Hypothalamus (tissue), 51 donors: ENCODE results near the gene HOMER2.
"Not testable (repeated sequence)": the region's sequence is repeated elsewhere in the genome, so short reads cannot be mapped to it uniquely, and the experiment has no call there.

Experiments used
- DNase-seq, 51 donors: peaks; one replicate each; lab custom pipeline; 2025; lab: John Stamatoyannopoulos, UW

Gene HOMER2

GRCh38 chr15:82966671-82967071, 14.2 kb upstream of the HOMER2 start:
- no peak for DNase-seq

GRCh38 chr15:82964890-82965289, 12.4 kb upstream of the HOMER2 start:
- no peak for DNase-seq

- no peak for DNase-seq
Measured at GRCh38 chr15:82963471-82964341, 11.2 kb upstream of the HOMER2 start.

GRCh38 chr15:82960766-82961165, 8.2 kb upstream of the HOMER2 start:
- no peak for DNase-seq

GRCh38 chr15:82959423-82959822, 6.9 kb upstream of the HOMER2 start:
- no peak for DNase-seq

GRCh38 chr15:82958638-82959037, 6.1 kb upstream of the HOMER2 start:
- no peak for DNase-seq

- peak in 2 of 51 donors; percentile 3 to 8 for DNase-seq
Measured at GRCh38 chr15:82951472-82952157, 905 bp downstream of the HOMER2 start.

GRCh38 chr15:82950746-82951370, 1.7 kb downstream of the HOMER2 start:
- no peak for DNase-seq

- no peak for DNase-seq
Measured at GRCh38 chr15:82950295-82950694, 2.2 kb downstream of the HOMER2 start.

GRCh38 chr15:82946155-82946701, 6.3 kb downstream of the HOMER2 start:
- no peak for DNase-seq

- no peak for DNase-seq
Measured at GRCh38 chr15:82945326-82945725, 7.2 kb downstream of the HOMER2 start.

GRCh38 chr15:82944821-82945220, 7.7 kb downstream of the HOMER2 start:
- DNase-seq: no peak

- DNase-seq: peak in 3 of 51 donors; percentile 8 to 35 (median 13)
Measured at GRCh38 chr15:82944056-82944455, 8.5 kb downstream of the HOMER2 start.

- no peak for DNase-seq
Measured at GRCh38 chr15:82943176-82943575, 9.3 kb downstream of the HOMER2 start.

GRCh38 chr15:82942691-82943090, 9.8 kb downstream of the HOMER2 start:
- no peak for DNase-seq

- DNase-seq: not testable (repeated sequence)
Measured at GRCh38 chr15:82939678-82940077, 12.8 kb downstream of the HOMER2 start.

GRCh38 chr15:82937712-82938058, 14.8 kb downstream of the HOMER2 start:
- no peak for DNase-seq

- no peak for DNase-seq
Measured at GRCh38 chr15:82936966-82937711, 15.4 kb downstream of the HOMER2 start.

- no peak for DNase-seq
Measured at GRCh38 chr15:82935382-82935781, 17.1 kb downstream of the HOMER2 start.

- no peak for DNase-seq
Measured at GRCh38 chr15:82934100-82934880, 18.2 kb downstream of the HOMER2 start.
